HG03280 (cell line): ENCODE results near the gene DMBX1.

Source experiments
- ATAC-seq: cut with Tn5 transposase; IDR thresholded peaks from one replicate; pipeline ENCODE4 v1.9.1; 2021; ENCODE audit warnings: mild to moderate bottlenecking, moderate library complexity; ENCODE audit not compliant: unreplicated experiment

The DMBX1 gene

DNA sequence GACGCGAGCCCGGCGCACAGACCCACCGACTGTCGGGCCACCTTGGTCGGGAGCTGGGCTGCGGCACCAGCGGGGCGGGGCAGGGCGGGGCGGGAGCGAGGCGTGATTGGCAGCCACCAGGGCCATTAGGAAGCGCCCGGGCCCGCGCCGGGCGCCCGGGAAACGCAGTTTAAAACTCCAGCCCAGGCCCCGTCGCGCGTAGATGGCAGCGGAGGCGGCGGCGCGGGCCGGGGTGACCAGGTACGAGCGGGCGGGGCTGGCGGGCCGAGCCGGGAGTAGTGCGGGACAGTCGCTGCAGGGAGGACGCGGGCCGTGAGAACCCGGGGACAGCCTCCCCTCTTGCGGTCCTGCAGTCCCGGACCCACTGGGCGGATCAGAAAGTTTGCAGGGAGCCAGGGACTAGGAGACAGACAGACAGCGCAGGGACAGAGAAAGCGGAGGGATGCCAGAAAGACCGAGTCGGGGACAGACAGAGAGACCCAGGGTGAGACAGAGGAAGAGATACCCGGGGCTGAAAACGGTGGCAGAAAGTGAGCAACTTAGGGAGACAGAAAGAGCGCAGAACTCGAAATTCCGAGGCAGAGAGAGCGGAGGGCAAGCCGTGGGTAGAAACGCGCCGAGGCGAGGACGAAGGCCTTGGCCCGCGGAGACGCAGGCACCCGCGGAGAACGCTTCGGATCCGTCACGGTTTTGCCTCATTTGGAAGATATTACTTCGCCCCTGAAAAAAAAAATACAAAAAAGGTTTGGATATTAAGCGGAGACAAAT, at the start of gene DMBX1:
TSS of gene DMBX1 (plus strand) at position 199 of the 768 bp plus-strand sequence. CDS start 17,175 bp downstream, outside the sequence.
- ATAC-seq = no peak

GRCh38 chr1:46440478-46440877, 49.2 kb upstream of the DMBX1 start:
- no peak for ATAC-seq

- peak; percentile 63 for ATAC-seq
Measured at GRCh38 chr1:46442317-46443161, 47.1 kb upstream of the DMBX1 start.

- ATAC-seq = no peak
Measured at GRCh38 chr1:46444466-46444865, 45.2 kb upstream of the DMBX1 start.

DNA sequence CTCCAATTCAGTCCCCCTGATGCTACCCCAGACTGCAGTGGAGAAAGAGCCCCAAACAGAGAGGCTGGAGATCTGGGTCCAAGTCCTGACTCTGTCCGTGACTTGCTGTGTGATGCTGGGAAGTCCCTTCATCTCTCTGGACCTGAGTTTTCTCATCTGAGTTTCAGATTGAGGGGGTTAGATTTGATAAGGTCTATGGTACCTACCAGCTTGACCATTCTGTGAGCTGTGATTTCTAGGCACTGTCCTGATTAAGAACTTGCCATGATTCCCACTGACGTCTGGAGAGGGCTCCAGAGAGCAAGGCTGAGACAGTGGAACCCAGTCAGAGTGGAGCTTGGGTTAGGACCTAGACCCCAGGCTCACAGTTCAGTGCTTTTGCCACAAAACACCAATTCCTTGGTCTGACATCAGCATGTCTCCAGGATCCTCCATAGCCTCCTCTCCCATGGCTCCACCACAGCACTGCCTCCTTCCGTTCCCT, 43.8 kb upstream of the DMBX1 start:
- no peak for ATAC-seq

DNA sequence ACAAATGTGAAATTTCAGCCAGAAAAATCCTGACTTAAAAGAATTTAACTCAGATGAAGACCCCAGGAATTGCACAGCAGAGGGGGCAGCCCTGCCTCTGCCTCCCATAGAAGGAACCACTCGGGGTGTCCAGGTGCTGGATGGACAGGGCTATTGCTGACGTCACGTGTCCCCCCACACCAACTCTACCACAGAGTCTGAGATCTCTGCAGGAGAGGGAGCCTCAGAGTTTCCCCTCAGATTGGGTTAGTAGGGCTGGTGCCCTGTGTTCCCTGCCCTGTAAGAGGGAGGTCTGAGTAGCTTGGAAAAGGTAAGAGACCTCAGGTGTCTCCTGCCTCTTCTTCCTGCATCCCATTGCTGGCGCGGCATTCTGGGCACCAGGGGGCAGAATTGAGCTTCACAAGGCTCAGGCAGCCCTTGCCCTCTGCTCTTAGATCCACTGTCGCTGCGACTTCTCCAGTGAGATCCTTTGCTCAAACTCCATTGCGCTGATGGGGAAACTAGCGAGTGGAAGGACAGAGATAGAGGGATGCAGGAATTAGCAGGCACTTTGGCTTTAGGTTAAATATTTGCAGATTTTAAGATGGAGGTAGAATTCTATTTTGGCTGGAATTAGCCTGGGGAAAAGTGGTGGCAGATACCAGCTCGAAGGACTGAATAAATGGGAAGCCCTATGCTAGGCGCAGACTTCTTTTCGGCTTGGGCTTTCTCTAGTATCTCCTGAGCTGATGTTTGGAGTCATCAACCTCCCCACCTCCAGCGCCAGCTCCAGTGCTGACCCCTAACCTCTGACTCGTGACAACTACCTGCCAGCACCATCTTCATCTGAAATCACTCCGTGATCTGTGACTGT, 42.8 kb upstream of the DMBX1 start:
- ATAC-seq = no peak

DNA sequence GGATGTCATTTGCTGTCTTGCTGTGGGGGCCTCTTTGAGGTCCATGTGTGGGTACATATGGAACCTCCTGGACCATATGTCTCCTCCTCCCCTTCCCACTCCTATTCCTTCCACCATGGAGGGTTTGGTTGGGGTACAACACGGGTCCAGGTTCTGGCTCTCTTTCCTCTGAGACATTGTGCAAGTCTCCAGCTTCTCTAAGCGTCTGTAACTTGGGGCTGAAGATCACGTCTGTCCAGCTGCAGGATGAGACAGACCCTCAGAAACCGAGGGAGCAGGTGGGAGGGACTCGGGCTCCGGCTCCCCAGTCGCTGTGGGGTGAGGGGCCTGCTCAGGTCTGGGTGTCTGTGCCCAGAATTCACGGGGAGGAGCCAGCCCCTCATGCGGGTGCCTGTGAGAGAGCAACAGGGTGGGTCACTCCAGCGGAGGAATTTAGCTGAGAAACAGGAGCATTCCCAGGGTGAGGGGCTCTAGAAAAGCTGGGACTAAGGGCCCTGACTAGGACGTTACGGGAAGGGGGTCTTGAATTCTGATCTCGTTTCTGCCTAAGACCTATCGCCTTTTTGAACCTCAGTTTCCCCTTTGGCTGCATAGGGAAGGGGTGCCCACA, 42.0 kb upstream of the DMBX1 start:
- no peak for ATAC-seq

GRCh38 chr1:46448109-46448911, 41.3 kb upstream of the DMBX1 start:
- no peak for ATAC-seq

DNA sequence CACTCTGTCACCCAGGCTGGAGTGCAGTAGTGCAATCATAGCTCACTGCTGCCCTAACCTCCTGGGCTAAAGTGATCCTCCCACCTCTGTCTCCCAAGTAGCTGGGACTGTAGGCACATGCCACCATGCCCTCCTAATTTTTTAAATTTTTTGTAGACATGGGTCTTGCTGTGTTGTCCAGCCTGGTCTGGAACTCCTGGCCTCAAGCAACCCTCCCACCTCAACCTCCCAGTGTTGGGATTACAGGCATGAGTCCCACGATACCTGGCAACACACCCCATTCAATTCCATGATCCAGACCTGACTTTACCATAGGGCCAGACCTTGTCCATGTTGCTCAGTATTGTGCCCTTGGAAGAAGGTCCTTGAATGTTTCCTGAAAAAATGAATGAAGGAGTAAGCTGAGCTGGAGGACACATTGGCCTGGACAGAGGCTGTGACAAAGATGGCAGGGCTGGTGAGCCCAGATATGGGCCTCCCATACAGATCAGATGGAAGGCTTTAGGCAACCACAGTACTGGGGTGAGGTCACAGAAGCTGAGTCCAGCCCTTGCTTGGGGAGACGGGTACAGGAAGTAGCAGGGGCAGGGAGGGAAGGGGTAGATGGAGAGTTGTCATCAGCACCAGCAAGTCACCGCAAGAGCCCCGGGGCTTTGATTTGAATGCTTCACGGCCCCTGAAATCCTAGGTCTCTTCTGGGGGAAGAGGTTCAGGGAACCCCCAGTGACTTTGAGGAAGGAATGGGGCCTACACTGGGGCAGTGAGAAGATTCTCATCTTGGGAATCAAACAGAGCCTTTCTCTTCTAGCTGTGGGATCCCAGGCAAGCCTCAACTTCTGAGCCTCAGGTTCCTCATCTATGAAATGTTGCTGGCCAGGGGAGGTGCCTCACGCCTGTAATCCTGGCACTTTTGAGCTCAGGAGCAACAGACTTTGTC, 40.1 kb upstream of the DMBX1 start:
- no peak for ATAC-seq

DNA sequence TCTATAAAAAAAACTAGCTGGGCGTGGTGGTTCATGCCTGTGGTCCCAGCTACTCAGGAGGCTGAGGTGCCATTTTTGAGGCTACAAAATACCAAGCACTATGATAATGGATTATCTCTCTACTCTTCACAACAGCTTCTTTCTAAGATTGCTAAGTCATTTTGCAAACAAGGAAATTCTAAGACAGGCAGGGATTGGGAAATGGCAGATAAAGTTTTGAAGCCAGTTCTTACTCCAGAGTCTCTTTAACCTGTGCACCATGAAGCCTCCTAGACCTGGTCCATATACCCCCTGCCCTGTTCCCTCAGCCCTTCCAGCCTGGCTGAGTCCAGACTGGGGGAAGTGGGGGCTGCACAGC, 39.5 kb upstream of the DMBX1 start:
- no peak for ATAC-seq

- no peak for ATAC-seq
Measured at GRCh38 chr1:46451948-46452930, 37.4 kb upstream of the DMBX1 start.

DNA sequence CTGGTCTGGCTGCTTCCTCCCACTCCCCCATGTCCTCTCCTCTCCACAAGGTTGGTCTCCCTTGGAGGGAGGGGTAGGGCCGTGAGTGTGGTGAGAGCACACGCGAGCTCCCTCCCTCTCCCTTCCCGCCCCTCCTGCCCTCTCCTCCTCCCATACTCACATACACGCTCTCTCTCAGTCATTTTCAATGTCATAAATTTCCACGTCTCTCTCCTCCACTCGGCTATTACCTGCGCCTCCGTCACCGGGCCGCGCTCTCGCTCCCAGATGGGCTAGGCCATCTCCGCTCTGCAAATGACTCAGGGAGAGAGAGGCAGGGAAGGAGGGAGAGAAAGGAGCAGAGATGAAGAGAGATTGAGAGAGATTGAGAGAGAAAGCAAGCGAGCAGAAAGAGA, 36.7 kb upstream of the DMBX1 start:
- no peak for ATAC-seq

DNA sequence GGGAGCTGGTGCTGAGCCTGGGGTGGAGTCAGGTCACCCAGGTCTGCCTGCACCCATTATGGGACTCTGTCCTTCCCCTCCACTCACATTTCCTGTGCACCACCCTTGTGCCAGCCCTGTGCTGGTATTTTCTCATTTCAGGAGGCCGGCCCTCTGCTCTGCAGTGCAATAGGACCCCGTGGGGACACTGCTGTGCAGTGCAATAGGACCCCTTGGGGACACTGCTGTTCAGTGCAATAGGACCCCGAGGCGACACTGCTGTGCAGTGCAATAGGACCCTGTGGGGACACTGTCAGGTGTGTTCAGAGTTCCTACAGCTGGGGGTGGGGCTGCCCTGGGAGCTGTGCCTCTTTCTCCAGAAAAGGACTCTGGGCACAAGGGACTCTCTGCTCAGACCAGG, 36.2 kb upstream of the DMBX1 start:
- no peak for ATAC-seq

- no peak for ATAC-seq
Measured at GRCh38 chr1:46455951-46456350, 33.7 kb upstream of the DMBX1 start.

DNA sequence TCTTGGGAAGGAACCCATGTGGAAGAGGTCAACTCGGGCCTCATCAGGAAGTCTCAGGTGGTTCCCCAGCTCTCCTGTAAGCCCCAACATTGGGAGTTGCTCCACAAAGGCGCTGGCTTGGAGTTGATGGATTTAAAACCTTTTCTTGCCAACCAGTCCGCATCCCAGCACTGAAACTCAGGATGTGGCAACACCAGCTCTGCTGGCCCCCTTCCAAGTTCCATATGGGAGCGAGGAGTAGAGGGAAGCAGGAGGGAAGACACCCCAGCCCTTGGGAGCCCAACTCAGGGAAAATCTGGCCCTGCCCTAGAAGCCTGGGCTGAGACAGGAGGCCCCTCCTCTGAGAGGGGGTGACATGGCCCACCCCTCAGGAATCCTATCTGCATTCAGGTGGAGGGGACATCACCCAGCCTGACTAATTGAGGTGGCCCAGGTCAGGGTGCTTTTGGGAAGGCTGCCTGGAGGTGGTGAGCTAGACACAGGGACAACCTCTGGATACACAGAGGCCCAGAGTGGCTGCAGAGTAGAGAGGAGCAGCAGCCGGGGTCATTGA, 33.1 kb upstream of the DMBX1 start:
- no peak for ATAC-seq

DNA sequence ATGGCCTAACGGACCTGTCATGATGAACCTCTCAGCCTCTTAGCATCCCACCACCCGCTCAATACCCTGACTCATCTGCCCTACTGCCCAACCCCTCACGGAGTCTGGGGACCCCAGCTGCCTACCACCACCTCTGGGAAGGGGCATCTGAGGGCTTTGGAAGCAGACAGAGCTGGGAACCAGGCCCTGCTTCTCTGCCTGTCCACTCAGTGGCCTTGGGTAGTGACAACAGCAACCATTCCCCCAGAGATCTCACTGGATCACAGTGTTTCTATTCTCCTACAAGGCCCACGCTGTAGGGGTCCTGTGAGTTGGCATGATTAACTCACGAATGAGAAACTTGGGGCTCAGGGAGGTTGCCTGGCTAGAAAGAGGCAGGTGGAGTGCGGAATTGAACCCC, 32.5 kb upstream of the DMBX1 start:
- ATAC-seq = no peak

- no peak for ATAC-seq
Measured at GRCh38 chr1:46458190-46458589, 31.4 kb upstream of the DMBX1 start.
